ENCODE results near the gene ATF6.

ATF6 gene

DNA sequence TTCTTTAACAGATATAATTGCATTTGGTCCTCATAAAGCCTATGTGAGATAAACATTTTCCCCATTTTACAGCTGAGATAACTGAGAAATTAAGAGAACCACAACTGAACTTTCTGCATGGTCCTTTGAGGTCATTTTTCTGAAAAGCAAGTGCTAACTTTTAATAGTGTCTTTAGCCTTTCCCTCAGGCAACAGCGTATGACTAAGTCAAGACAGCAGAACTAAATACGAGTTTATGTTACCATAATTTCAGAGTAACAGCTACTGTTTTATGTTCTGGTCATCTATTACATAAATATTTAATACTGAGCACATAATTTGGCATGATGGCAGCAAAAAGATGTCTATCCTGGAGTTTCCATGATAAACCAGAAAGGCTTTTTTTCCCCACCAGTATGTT is 161.9 kb downstream of the ATF6 start:
- no peaks in the 10 kb centered on the region for H3K36me3 ChIP-seq (ENCODE audit: insufficient read depth, low read length)
- no peaks in the 10 kb centered on the region for H3K4me1 ChIP-seq (ENCODE audit: insufficient read depth, low read length)
- no peak overlapping the region for H3K9ac ChIP-seq (ENCODE audit: low read depth, low read length)
- no peaks in the 10 kb centered on the region for H3K9me3 ChIP-seq (ENCODE audit: control insufficient read depth, insufficient read depth, low read length)

DNA sequence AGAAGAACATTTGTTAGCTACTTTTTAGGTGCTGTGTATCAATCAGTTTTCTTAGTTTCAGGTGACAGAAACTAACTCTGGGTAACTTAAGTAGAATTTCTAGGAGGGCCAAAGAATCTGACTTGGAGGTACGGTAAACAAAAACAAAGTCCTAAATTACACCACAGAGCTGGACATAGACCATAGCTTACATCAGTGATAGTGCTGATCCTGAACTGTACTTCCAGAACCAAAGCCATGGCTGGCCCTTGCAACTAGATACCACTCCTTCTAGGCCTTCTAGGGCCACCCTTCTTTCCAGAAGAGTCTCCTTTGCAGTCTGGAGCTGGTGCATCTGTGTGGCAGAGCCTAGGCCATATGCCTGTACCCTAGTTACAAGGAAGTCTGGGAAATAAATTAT is 163.0 kb downstream of the ATF6 start:
- no peak overlapping the region for H3K9ac ChIP-seq (ENCODE audit: low read depth, low read length)
- H3K36me3 ChIP-seq (ENCODE audit: insufficient read depth, low read length), result no peaks in the 10 kb centered on the region
- no peaks in the 10 kb centered on the region for H3K9me3 ChIP-seq (ENCODE audit: control insufficient read depth, insufficient read depth, low read length)
- no peaks in the 10 kb centered on the region for H3K4me1 ChIP-seq (ENCODE audit: insufficient read depth, low read length)

DNA sequence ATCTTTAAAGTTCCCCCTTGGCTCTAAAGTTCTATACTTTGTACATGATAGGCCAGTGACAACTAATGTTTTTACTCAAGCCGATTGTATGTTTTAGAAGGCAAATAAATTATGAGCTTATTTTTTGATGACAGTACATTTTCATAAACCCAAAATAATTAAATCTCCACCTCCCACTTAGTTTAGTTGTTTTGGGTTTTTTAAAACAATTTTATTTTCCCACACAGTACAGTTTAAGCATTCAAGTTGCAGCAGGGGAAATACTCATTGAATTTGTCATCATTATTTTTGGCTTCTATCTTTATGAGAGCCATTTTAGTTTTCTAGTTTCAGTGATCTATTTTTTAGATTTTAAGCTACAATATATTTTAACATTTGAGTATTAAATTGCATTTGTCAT is 163.9 kb downstream of the ATF6 start:
- Histone ChIP-seq H3K36me3 (ENCODE audit: insufficient read depth, low read length) (no peaks in the 10 kb centered on the region), H3K9me3 (ENCODE audit: control insufficient read depth, insufficient read depth, low read length) (no peaks in the 10 kb centered on the region), H3K9ac (ENCODE audit: low read depth, low read length) (no peak overlapping the region), H3K4me1 (ENCODE audit: insufficient read depth, low read length) (no peaks in the 10 kb centered on the region)

DNA sequence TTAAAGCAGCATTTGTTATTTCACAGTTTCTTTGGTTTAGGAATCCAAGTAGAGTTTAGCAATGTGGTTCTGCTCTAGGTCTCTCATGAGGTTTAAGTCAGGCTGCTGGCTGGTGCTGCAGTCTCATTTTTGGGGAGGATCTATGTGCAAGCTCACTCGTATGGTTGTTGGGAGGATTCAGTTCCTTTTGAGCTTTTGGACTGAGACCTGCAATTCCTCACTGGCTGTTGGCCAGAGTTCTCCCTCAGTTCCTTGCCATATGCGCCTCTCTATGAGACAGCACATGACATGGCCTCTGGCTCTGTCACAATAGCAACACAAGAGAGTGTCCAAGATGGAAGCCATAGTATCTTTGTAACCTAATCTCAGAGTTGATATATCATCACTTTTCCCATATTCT is 166.5 kb downstream of the ATF6 start:
- no peaks in the 10 kb centered on the region for H3K4me1 ChIP-seq (ENCODE audit: insufficient read depth, low read length)
- no peaks in the 10 kb centered on the region for H3K9me3 ChIP-seq (ENCODE audit: control insufficient read depth, insufficient read depth, low read length)
- H3K9ac ChIP-seq (ENCODE audit: low read depth, low read length), result no peak overlapping the region
- H3K36me3 ChIP-seq (ENCODE audit: insufficient read depth, low read length), result no peaks in the 10 kb centered on the region

DNA sequence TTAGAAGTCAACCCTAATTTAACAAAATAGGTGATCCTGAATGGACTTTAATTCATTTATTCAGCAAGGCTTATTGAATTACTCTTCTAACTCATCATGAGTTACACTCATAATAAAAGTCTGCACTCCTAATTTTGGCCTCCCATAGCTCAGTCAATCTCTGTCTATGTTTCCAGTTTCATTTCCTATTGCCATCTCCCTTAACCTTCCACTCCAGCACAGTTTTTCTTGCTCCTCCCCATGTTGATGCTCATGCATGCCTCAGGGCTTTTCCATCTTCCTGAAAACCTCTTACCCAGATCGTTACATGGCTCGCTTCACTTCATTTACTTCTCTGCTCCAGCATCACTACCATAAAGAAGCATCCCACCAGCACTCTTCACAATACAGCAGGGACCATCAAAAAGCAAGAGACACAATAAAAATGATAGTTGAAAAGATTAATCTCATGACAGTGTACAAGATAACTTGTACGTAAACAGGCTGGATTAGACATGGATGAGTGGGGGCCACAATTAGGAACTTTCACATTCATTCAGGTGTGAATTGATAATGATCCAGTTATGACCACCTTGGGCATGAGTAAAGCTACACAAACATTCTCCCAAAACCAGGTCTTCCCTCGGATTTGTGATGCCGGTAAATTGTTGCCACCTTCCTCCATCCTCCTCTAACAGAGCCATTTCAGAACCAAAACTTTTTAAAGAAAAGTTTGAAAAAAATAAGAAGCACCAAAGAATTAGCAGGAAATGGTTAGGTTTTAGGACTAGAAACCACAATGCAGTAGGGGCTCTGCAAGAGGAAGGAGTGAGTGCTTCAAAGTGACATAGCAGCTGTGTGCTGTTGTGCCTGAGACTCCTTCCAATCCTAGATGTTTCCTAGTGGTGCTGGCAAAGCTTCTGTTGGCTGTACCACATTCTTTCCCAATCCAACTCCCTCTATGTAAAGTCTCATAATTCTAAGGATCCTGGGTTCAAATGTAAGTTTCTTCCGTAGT is 167.8 kb downstream of the ATF6 start:
- no peaks in the 10 kb centered on the region for H3K36me3 ChIP-seq (ENCODE audit: insufficient read depth, low read length)
- H3K4me1 ChIP-seq (ENCODE audit: insufficient read depth, low read length), result no peaks in the 10 kb centered on the region
- H3K9me3 ChIP-seq (ENCODE audit: control insufficient read depth, insufficient read depth, low read length), result no peaks in the 10 kb centered on the region
- no peak overlapping the region for H3K9ac ChIP-seq (ENCODE audit: low read depth, low read length)

DNA sequence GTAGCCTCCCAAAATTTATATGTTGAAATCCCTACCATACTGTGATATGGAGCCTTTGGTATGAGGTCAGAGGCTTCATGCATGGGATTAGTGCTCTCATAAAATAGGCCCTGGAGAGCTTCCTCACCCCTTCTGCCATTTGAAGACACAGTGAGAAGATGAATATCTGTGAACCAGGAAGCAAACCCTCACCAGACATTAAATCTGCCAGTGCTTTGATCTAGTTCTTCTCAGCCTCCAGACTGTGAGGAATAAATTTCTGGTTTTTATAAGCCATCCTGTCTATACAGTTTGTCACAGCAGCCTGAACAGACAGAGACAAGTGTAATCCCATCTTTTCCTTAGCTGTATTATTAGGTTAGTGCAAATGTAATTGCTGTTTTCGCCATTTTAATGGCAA is 169.1 kb downstream of the ATF6 start:
- Histone ChIP-seq H3K9ac (ENCODE audit: low read depth, low read length) (no peak overlapping the region), H3K36me3 (ENCODE audit: insufficient read depth, low read length) (no peaks in the 10 kb centered on the region), H3K9me3 (ENCODE audit: control insufficient read depth, insufficient read depth, low read length) (no peaks in the 10 kb centered on the region), H3K4me1 (ENCODE audit: insufficient read depth, low read length) (no peaks in the 10 kb centered on the region)

DNA sequence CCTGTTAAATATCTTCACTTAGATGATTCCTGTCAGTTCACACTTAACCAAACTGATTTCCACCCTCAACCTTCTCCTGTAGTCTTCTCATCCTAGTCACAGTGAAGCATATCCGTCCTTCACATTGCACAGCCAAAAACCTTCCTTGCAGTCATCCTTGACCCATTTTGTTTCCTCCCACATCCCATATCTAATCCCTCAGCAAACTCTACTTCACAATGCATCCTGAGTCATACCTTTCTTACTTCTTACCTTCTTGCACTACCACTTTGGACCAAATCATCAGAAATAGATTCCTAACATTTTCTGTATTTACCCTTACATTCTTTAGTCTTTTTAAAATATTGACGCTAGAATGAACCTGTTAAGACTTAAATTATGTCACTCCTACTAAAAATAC is 170.7 kb downstream of the ATF6 start:
- no peak overlapping the region for H3K9ac ChIP-seq (ENCODE audit: low read depth, low read length)
- no peaks in the 10 kb centered on the region for H3K36me3 ChIP-seq (ENCODE audit: insufficient read depth, low read length)
- H3K9me3 ChIP-seq (ENCODE audit: control insufficient read depth, insufficient read depth, low read length), result no peaks in the 10 kb centered on the region
- H3K4me1 ChIP-seq (ENCODE audit: insufficient read depth, low read length), result no peaks in the 10 kb centered on the region

DNA sequence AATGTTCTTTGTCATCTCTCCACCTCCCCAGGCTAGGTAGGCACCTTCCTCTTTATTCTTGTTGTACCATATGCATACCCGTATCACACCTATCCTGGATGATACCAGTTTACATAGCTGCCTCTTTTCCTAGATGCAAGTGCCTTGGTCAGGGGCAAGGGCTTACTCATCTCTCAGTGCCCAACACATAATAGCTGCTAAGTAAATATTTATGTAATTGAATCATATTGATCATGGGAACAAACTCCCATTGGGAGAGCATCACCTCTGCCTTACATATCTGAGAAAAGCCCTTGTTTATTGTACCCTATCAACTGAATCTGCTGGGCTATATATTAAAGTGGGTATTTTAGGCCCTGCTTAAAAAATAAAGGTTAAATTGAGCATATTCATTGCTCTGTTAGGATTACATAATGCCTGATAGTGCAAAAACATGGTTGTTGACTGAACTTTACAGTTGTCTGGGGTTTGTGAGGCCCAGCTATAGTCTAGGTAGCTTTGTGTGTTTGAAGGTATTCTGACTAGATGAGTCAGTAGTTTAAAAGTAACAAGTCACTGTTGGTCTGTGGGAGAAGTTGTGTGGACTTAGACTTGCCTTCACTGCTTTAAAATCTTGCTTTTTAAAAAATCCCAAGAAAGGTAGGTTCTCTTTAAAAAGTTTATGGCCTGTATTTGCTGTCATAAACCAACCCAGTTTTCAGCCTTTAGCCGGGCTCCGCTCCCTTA is 174.9 kb downstream of the ATF6 start:
- H3K4me1 ChIP-seq (ENCODE audit: insufficient read depth, low read length), result 0 out of 2 replicates have a peak, but pooled peaks cover 2% of the 10 kb centered on the region
- H3K9ac ChIP-seq (ENCODE audit: low read depth, low read length), result no peak overlapping the region
- no peaks in the 10 kb centered on the region for H3K36me3 ChIP-seq (ENCODE audit: insufficient read depth, low read length)
- H3K9me3 ChIP-seq (ENCODE audit: control insufficient read depth, insufficient read depth, low read length), result no peaks in the 10 kb centered on the region

DNA sequence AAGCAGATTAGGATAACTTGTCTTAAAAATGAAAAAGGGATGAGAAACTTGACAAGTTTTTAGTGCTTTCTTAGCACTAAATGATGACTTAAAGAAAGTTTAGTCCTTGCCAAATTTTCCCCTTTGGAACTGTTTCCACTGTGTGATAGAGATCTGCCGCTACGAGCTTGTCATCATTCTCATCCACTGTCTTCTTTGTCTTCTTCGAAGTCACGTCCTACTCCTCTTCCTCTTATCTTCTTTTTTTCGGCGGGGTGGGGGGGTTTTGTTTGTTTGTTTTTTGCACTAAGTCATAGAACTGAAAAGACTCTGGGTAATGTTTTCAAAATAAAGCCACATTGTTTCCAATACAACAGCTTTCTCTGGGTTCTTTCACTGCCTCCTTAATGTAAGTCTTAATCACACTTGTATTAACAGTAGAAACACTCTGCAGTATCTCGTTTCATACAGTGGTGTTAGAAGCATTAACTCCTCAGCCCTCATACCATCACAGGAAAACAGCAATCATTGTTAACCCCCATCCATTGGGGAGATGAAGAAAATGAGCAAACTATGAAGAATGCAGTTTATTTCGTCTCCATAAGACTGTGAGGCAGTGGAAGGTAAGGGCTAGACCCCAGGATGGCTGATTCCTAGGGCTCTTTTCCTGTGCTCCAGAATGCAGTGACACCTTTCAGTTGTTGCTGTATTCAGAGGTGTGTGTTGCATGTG is 175.8 kb downstream of the ATF6 start:
- no peaks in the 10 kb centered on the region for H3K9me3 ChIP-seq (ENCODE audit: control insufficient read depth, insufficient read depth, low read length)
- 0 out of 2 replicates have a peak, but pooled peaks cover 2% of the 10 kb centered on the region for H3K4me1 ChIP-seq (ENCODE audit: insufficient read depth, low read length)
- no peaks in the 10 kb centered on the region for H3K36me3 ChIP-seq (ENCODE audit: insufficient read depth, low read length)
- H3K9ac ChIP-seq (ENCODE audit: low read depth, low read length), result no peak overlapping the region

DNA sequence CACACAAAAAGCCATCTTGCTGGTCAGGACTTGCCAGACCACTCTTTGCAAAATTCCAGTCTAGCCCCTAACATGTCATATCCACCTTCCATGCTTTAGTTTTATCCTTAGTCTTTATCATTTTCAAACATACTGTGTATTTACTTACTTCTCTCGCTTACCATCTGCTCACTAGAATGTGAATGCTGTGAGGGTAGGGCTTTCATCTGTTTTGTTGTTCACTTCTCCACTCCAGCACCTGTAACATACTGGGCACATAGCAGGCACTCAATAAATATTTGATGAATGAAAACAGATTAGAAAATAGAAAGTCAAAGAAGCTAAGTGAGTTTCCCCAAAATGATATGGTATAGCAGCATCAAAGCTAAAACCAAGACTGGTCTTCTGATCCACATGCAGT is 177.6 kb downstream of the ATF6 start:
- Histone ChIP-seq H3K4me1 (ENCODE audit: insufficient read depth, low read length) (0 out of 2 replicates have a peak, but pooled peaks cover 2% of the 10 kb centered on the region), H3K36me3 (ENCODE audit: insufficient read depth, low read length) (no peaks in the 10 kb centered on the region), H3K9me3 (ENCODE audit: control insufficient read depth, insufficient read depth, low read length) (no peaks in the 10 kb centered on the region), H3K9ac (ENCODE audit: low read depth, low read length) (no peak overlapping the region)

DNA sequence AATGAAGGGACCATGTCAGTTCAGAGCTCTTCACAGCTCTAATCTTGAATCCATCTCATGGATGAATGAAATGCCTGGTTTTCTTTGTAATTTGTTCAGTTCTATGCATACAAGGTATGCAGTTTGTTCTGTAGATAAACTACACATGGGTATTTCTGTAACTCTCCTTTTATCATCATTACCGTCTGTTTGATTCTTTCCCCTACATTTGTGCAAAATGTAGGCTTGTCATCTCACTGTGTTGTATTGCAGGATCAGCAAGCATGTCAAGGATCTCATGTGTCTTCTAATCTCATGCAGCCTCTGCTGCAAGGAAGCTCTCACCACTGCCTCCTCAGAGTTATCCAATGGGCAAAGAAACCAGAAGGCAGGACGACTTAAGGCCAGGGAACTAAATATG is 178.3 kb downstream of the ATF6 start:
- H3K9ac ChIP-seq (ENCODE audit: low read depth, low read length), result no peak overlapping the region
- H3K36me3 ChIP-seq (ENCODE audit: insufficient read depth, low read length), result no peaks in the 10 kb centered on the region

DNA sequence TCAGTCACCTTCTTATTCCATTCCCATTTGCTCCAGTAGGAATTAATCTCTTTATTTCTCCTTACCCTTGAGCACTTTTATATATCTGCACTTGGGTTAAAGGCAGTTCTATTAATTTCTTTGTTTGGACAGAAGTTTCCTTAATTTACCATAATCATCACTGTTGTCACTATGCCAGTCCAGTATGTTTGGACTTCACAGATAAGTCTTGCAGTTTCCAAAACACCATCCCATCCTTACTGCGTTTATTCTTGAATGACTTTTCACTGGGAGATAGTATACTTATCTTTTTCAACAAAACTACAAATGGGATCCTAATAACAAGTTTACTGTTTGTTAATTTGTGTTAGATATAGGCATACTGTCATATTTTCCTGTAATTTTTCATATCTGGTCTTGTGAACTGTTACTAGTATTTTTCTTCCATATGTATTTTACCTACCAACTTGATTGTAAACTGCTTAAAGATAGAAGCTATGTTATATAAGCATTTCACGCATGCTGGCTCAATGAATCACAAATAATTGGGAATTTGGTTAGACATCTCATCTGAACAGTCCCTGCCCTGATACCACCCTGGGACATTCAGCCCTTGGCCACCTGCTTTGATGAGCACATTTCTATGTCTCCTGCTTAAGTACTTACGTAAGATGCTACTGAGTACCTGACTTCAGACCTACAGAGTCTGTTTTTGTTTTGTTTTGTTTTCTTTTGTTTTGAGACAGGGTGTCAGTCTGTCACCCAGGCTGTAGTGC is 179.4 kb downstream of the ATF6 start:
- H3K9me3 ChIP-seq (ENCODE audit: control insufficient read depth, insufficient read depth, low read length), result no peaks in the 10 kb centered on the region
- H3K4me1 ChIP-seq (ENCODE audit: insufficient read depth, low read length), result 0 out of 2 replicates have a peak, but pooled peaks cover 2% of the 10 kb centered on the region
- no peak overlapping the region for H3K9ac ChIP-seq (ENCODE audit: low read depth, low read length)
- no peaks in the 10 kb centered on the region for H3K36me3 ChIP-seq (ENCODE audit: insufficient read depth, low read length)

More for the DNA sequence above, 178.3 kb downstream of the ATF6 start:
- no peaks in the 10 kb centered on the region for H3K9me3 ChIP-seq (ENCODE audit: control insufficient read depth, insufficient read depth, low read length)
- 0 out of 2 replicates have a peak, but pooled peaks cover 2% of the 10 kb centered on the region for H3K4me1 ChIP-seq (ENCODE audit: insufficient read depth, low read length)

DNA sequence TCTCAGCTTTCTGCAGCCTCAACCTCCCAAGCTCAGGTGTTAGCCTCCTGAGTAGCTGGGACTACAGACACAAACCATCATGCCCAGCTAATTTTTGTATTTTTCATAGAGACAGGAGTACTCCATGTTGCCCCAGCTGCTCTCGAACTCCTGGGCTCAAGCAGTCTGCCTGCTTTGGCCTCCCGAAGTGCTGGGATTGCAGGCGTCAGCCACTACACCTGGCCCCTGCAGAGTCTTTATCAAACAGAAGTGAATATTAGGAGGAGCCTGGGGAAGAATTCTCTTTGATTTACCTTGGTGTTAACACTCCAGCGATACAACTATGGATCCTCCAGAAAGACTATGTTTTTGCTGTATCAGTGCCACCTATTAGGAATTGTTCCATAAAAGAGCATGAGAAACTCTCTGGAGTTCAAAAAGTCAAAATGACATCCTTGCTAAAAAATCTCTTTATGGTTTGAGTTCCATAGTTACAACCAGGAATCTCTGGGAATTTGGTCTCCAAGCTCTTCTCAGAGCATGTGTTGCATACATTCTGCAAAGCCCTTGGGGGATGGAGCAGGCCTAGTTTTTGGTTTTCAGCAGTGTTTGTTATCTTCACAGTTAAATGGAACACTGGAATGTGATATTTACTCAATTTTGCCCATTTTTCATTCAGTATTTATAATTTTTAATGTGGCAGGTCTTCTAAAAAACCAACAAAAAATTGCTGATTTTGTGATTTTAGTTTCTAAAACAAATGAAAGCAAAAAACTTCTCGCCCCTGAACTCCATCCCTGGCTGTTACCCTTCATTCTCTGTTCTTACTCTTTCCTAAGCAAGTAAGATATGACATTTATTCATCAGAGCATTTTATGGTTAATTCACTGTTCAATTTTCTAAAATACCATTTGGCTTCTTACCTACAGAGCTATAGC is 180.2 kb downstream of the ATF6 start:
- Histone ChIP-seq H3K9me3 (ENCODE audit: control insufficient read depth, insufficient read depth, low read length) (no peaks in the 10 kb centered on the region), H3K4me1 (ENCODE audit: insufficient read depth, low read length) (0 out of 2 replicates have a peak, but pooled peaks cover 2% of the 10 kb centered on the region), H3K36me3 (ENCODE audit: insufficient read depth, low read length) (no peaks in the 10 kb centered on the region), H3K9ac (ENCODE audit: low read depth, low read length) (no peak overlapping the region)
